MM.1S (cell line): ENCODE data around the gene PLEK.

Source experiments
- EZH2 ChIP-seq: fragments of 300-600 bp; sonication (generic); optimal IDR thresholded peaks from 2 replicates; pipeline ENCODE3; 2017; ENCODE audit warnings: low read depth, mild to moderate bottlenecking, antibody characterized with exemption, low read length, mixed read lengths
- TF ChIP-seq, protein P1 (sequence below): fragments of 300-600 bp; sonication (generic); IDR thresholded peaks from 2 replicates; pipeline ENCODE4 v1.5.1; 2016; ENCODE audit warnings: antibody characterized with exemption, low read length, mixed read lengths

- TF ChIP-seq, protein P1, sequence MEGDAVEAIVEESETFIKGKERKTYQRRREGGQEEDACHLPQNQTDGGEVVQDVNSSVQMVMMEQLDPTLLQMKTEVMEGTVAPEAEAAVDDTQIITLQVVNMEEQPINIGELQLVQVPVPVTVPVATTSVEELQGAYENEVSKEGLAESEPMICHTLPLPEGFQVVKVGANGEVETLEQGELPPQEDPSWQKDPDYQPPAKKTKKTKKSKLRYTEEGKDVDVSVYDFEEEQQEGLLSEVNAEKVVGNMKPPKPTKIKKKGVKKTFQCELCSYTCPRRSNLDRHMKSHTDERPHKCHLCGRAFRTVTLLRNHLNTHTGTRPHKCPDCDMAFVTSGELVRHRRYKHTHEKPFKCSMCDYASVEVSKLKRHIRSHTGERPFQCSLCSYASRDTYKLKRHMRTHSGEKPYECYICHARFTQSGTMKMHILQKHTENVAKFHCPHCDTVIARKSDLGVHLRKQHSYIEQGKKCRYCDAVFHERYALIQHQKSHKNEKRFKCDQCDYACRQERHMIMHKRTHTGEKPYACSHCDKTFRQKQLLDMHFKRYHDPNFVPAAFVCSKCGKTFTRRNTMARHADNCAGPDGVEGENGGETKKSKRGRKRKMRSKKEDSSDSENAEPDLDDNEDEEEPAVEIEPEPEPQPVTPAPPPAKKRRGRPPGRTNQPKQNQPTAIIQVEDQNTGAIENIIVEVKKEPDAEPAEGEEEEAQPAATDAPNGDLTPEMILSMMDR = no peak
- no peak for TF ChIP-seq EZH2
Measured at GRCh38 chr2:68316111-68316510, 49.0 kb upstream of the PLEK start.
